Astrocyte of the spinal cord (primary cell): Measurements from ENCODE around the gene MN1.

Experiments
- DNase-seq: peaks from one replicate; pipeline ENCODE4 v3.0.0; 2011; ENCODE audit warnings: low read depth, low spot score
- H3K4me3 ChIP-seq: 2 replicates; pipeline ENCODE4 v1.5.1; 2011; ENCODE audit warnings: low read depth, mild to moderate bottlenecking, low read length, moderate library complexity
- CTCF ChIP-seq: IDR thresholded peaks from 2 replicates; pipeline ENCODE4 v1.5.1; 2012; ENCODE audit warnings: low read depth, mild to moderate bottlenecking, low read length, inconsistent platforms
- in situ Hi-C: cut with HindIII; loops from 2 replicates; pipeline ENCODE4 v1.10.0; 2017; ENCODE audit warnings: low sequenced_read_pairs

The MN1 gene

DNA sequence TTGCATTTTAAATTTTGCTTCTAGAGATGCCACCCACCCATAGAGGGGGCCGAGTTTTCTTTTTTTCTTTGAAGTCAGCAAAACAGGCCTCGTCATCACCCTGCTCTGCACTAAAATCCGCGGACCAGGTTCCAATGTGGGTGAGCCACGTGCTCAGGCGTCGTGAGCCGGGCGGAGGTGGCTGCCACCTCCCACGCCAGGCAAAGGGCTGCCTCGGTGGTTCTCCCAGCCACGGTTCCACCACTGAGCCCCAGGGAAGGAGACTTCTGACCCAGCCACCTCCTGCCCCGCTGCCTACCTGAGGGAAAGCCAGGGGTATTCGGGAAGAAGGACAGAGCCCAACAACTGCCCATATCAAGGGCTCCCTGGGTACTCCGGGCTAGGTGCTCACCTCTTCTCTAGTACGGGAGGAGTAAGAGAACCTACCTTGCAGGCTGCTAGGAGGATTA lies 45.3 kb downstream of the MN1 start:
- DNase-seq = no peak
- in situ Hi-C loops = no loop called here
- TF ChIP-seq CTCF = no peak
- H3K4me3 ChIP-seq = no peak overlapping the region

DNA sequence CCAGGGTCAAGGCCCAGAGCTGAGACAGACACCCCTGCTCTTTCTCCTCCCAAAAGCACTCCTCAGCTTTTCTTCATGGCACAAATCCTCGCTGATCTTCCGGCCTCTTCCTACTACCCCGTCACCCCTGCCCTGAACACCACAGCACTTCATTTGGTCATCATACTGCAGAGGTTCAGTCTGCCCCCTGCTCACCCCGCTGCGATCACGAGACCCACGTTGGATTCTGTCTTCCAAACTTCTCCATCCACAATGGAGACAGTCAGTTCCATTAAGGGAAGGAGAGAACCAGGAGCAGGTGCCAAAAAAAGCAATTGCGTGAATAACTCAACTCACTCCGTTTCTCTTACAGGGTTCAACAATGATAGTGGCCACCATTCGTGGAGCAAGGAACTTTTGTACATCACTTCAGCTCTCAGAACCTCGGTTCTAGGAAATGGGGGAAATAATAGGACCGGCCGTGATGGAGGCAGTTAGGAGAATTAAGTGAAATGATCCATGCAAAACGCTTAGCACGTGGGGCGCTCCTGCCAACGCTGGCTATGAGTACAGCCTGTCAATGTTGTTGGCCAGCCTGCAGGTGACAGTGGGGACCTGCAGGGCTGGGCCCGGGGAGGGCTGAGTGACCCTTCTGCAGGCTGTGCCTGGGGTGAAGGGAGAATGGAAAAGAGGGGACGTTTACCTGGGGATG lies 45.9 kb downstream of the MN1 start:
- no peak for TF ChIP-seq CTCF
- DNase-seq = no peak
- no peak overlapping the region for H3K4me3 ChIP-seq
- in situ Hi-C loops = no loop called here

DNA sequence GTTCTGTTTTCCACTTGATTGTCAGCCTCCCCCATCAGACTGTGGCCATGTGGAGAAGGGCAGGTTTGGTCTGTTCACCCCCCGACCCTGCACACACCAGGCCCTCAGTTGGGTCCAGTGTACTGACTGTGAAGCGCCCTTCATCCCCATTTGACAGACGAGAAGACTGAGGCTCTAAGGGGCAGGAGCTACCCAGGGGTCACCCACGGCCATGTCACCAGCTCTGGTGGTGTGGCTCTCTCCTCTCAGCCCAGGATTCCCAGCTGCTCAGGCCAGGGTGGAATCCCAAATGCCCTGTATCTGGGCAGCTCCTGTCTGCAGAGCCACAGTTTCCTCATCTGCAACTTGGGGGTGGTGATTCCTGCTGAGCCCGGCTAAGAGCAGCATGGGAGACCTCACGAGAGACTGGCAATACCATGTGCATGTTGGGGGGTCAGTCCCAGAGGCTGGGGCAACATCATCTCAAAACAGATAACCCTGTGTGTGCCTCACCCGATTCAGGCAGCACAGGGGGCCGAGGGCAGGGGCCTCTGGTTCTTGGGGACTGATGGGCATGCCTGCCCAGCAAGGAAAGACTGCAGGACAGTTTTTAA lies 46.6 kb downstream of the MN1 start:
- H3K4me3 ChIP-seq = no peak overlapping the region
- no peak for DNase-seq
- TF ChIP-seq CTCF = no peak
- in situ Hi-C loops = no loop called here

- no peak for TF ChIP-seq CTCF
- peak; percentile 26 for DNase-seq
- no peak overlapping the region for H3K4me3 ChIP-seq
- in situ Hi-C loops = no loop called here
Measured at GRCh38 chr22:27754247-27754887, 47.2 kb downstream of the MN1 start.

- in situ Hi-C loops = no loop called here
Measured at GRCh38 chr22:27752771-27753170, 48.8 kb downstream of the MN1 start.

GRCh38 chr22:27752141-27752540 lies 49.4 kb downstream of the MN1 start:
- TF ChIP-seq CTCF = no peak
- DNase-seq = no peak
- in situ Hi-C loops = no loop called here
- H3K4me3 ChIP-seq = no peak overlapping the region

More at GRCh38 chr22:27752771-27753170, 48.8 kb downstream of the MN1 start:
- H3K4me3 ChIP-seq = no peak overlapping the region
- DNase-seq = no peak
- TF ChIP-seq CTCF = no peak
